RWPE2 (cell line): ENCODE results near the gene CFAP74.
A peak's percentile ranks its signal among the peaks of the same experiment; 100 is the strongest.

Source experiments
- ATAC-seq: fragments of 200-7000 bp; cut with Tn5 transposase; 3 replicates; pipeline ENCODE4 v1.9.1; 2021; ENCODE audit warnings: low read depth
- DNase-seq: peaks from one replicate; pipeline ENCODE4 v3.0.0-alpha.2; 2020; ENCODE audit warnings: low spot score
- H3K27ac ChIP-seq: fragments of 450-650 bp; 2 replicates; pipeline ENCODE4 v1.5.1; 2017; ENCODE audit warnings: mild to moderate bottlenecking; ENCODE audit not compliant: poor library complexity, severe bottlenecking
- H3K27me3 ChIP-seq: fragments of 250-450 bp; sonication (Bioruptor Pico); 2 replicates; pipeline ENCODE4 v1.5.1; 2021; ENCODE audit warnings: mild to moderate bottlenecking, moderate library complexity; ENCODE audit not compliant: insufficient read depth, poor library complexity, severe bottlenecking
- H3K36me3 ChIP-seq: fragments of 250-450 bp; sonication (Bioruptor Pico); 2 replicates; pipeline ENCODE4 v1.5.1; 2020; ENCODE audit warnings: low read depth, mild to moderate bottlenecking, moderate library complexity
- H3K4me1 ChIP-seq: fragments of 250-450 bp; sonication (Bioruptor Pico); 2 replicates; pipeline ENCODE4 v1.5.1; 2021; ENCODE audit warnings: mild to moderate bottlenecking, moderate library complexity; ENCODE audit not compliant: insufficient read depth, poor library complexity, severe bottlenecking
- H3K4me3 ChIP-seq: fragments of 250-450 bp; sonication (Bioruptor Pico); 2 replicates; pipeline ENCODE4 v1.5.1; 2021; ENCODE audit warnings: mild to moderate bottlenecking, moderate library complexity; ENCODE audit not compliant: severe bottlenecking
- H3K9me3 ChIP-seq: fragments of 250-450 bp; sonication (Bioruptor Pico); 2 replicates; pipeline ENCODE4 v1.5.1; 2021; ENCODE audit warnings: mild to moderate bottlenecking, moderate library complexity; ENCODE audit not compliant: severe bottlenecking
- TF ChIP-seq, protein P1 (sequence below): fragments of 450-650 bp; IDR thresholded peaks from one replicate; pipeline ENCODE4 v1.5.1; 2017; ENCODE audit warnings: mild to moderate bottlenecking, moderate library complexity; ENCODE audit not compliant: poor library complexity, severe bottlenecking

CFAP74 gene

DNA sequence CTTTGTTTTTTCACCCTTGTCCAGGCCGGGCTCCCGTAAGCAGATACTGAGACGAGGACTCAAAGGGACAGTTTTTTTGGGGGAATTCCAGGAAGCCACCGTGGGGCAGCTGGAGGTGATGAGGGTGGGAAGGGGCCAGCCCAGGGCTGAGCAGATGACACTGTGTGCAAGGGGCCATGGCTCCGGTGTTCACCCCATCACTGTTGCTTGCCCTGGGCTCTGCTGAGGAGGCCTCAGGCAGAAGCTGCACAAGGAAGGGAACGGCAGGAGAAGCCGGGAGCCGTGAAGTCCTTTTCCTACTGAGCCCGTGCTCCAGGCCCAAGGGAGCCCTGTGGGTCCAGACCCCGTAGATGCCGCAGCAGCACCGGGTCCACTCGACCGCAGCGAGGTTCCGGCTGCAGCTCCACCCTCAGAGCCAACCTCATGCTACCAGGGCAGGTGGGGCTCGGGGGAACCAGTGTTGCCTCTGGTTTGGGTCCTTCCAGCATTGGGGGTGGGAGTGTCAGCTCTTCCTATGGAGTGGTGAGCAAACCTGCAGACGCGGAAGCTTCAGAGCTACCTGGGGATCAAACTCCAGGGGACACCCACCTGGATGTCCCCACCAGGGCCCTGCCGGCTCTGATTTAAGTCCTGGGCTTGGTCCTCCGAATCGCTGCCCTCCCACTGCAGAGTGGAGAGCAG, 92.8 kb downstream of the CFAP74 start:
- Histone ChIP-seq H3K4me3 (no peak overlapping the region), H3K27ac (no peak overlapping the region), H3K36me3 (no peaks in the 10 kb centered on the region), H3K27me3 (no peaks in the 10 kb centered on the region), H3K9me3 (no peaks in the 10 kb centered on the region), H3K4me1 (peaks cover 19% of the 10 kb centered on the region)
- ATAC-seq (no peak), DNase-seq (peak; percentile 45)
- TF ChIP-seq, protein P1, sequence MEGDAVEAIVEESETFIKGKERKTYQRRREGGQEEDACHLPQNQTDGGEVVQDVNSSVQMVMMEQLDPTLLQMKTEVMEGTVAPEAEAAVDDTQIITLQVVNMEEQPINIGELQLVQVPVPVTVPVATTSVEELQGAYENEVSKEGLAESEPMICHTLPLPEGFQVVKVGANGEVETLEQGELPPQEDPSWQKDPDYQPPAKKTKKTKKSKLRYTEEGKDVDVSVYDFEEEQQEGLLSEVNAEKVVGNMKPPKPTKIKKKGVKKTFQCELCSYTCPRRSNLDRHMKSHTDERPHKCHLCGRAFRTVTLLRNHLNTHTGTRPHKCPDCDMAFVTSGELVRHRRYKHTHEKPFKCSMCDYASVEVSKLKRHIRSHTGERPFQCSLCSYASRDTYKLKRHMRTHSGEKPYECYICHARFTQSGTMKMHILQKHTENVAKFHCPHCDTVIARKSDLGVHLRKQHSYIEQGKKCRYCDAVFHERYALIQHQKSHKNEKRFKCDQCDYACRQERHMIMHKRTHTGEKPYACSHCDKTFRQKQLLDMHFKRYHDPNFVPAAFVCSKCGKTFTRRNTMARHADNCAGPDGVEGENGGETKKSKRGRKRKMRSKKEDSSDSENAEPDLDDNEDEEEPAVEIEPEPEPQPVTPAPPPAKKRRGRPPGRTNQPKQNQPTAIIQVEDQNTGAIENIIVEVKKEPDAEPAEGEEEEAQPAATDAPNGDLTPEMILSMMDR, result no peak

DNA sequence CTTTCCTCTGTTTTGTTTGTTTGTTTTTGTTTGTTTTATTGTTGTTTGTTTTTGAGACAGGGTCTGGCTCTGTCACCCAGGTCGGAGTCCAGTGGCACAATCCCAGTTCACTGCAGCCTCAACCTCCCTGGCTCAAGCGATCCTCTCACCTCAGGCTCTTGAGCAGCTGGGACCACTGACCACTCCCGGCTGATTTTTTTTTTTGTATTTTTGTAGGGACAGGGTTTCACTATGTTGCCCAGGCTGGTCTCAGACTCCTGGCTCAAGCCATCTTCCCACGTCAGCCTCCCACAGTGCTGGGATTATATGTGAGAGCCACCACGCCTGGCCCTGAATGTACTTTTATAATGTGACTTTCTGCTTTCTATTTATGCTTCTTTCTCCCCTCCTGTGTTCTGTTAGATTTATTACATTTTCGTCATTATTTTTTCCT, 93.5 kb downstream of the CFAP74 start:
- Histone ChIP-seq H3K27me3 (no peaks in the 10 kb centered on the region), H3K4me1 (peaks cover 19% of the 10 kb centered on the region), H3K27ac (peak overlapping the region; percentile 42), H3K36me3 (no peaks in the 10 kb centered on the region), H3K9me3 (no peaks in the 10 kb centered on the region), H3K4me3 (no peak overlapping the region)
- ATAC-seq, result no peak
- DNase-seq, result no peak
- TF ChIP-seq, protein P1, result no peak

DNA sequence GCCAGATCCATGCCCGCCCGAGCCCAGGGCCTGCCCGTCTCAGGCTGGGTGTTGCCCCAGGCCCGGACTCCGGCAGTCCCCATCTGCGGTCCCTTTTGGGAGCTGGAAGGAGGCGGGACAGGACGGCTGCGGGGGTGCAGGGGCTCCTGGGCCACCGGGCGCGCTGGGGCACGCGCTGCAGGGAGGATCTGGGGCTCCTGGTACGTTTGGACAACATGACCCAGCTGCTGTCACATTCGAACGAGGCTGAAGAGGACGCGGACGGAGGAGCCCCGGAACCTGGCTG, 95.1 kb downstream of the CFAP74 start:
- TF ChIP-seq, protein P1, result no peak
- no peaks in the 10 kb centered on the region for H3K36me3 ChIP-seq
- H3K27me3 ChIP-seq, result no peaks in the 10 kb centered on the region
- peak overlapping the region; percentile 49 for H3K4me3 ChIP-seq
- H3K9me3 ChIP-seq, result no peaks in the 10 kb centered on the region
- ATAC-seq, result peak; percentile 11
- peaks cover 19% of the 10 kb centered on the region for H3K4me1 ChIP-seq
- DNase-seq, result no peak
- H3K27ac ChIP-seq, result peak overlapping the region; percentile 42

DNA sequence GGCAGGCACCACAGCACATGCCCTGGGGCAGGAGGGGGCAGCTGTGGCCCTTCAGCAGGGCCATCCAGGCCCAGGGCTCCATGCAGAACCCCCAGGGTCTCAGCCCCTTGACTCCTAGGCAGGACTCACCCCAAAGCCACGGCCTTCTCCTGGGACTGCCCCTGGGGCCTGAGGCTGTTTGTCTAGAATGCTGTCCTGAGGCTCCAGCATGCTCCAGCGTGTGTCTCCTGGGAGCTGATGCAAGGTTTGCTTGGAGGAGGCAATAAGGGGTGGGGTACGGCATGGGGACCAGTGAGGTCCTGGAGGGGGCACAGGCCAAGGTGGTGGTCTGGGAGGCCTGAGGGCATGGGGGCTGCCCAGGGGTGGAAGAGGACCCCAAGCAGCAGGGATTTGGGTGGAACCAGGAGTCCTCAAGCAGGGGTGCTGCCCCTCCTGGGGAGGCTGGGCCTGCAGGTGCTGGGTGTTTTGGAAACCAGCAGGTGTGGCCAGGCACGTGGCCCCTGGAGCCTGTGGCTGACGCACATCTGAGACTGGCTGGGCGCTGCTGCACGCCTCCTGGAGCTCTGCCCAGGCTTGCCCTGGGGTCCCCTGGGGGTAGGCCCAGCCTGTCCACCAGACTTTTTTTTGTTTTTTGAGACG, 96.4 kb downstream of the CFAP74 start:
- Histone ChIP-seq H3K27ac (peak overlapping the region; percentile 42), H3K4me3 (no peak overlapping the region), H3K4me1 (peaks cover 19% of the 10 kb centered on the region), H3K9me3 (no peaks in the 10 kb centered on the region), H3K27me3 (no peaks in the 10 kb centered on the region), H3K36me3 (no peaks in the 10 kb centered on the region)
- DNase-seq (peak; percentile 86), ATAC-seq (peak; percentile 53)
- TF ChIP-seq, protein P1, result no peak
